Stimulated activated CD8-positive, alpha-beta memory T cell treated with anti-CD3 and anti-CD28 coated beads, Interleukin-7, amount 100 ng/mL, for 1 hour (primary cell): ENCODE measurements around the gene GRB10.
"Not testable (repeated sequence)": the region's sequence is repeated elsewhere in the genome, so short reads cannot be mapped to it uniquely, and the experiment has no call there.

Source experiments
- DNase-seq, 2 donors: peaks; one replicate each; pipeline ENCODE4 v3.0.0-alpha.2; 2020; ENCODE audit warnings: low read depth in 2 of 2

The GRB10 gene

DNA sequence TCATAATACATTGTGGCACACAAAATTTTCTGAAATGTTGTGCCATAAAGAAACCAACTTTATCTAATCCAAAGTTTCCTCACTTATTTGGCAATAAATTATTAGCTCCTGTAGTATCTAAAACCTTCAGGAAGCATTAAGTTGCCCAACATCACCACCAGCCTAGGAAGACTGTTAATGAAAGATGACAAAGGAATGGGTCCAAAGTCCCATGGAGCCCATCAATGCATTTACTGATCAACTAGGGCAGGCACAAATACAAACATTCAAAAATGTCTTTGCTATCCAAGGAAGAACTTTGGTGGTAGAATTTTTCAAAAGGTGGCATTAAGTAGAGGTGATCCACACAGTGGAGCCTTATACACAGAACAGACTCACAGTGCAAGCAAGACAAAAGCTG, 4.5 kb downstream of the GRB10 start:
- no peak for DNase-seq

DNA sequence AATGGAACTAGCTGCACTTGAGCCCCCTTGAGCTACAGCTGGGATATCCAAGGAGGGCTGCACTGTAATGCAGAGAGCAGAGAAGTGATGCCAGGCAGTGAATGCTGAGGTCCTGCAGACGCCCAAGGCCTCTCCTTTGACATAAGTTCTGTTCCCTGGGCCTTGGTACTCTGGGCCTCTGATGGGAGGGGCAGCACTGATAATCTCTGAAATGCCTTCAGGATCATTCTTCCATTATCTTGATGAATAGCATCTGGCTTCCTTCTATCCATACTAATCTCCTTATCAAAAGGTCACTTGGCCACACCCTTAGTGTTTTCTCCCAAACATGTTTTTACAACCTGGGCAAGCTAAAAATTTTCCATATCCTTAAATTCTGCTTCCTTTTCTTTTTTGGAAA, 6.9 kb downstream of the GRB10 start:
- no peak for DNase-seq

- DNase-seq = no peak
Measured at GRCh38 chr7:50775231-50775630, 7.5 kb downstream of the GRB10 start.

DNA sequence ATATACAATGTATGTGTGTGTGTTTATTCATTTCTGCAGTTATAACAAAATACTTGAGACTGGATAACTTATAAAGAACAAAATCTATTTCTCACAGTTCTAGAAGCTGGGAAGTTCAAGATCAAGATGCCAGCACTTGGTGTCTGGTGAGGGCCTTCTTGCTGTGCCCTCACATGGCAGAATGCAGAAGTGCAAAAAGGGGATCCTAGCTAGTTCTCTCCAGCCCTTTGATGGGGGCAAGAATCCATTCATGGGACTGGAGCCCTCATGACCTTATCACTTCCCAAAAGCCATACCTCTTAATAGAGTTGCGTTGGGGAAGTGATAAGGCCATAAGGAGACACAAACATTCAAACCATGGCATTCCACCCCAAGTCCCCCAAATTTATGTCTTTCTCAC, 8.4 kb downstream of the GRB10 start:
- no peak for DNase-seq

DNA sequence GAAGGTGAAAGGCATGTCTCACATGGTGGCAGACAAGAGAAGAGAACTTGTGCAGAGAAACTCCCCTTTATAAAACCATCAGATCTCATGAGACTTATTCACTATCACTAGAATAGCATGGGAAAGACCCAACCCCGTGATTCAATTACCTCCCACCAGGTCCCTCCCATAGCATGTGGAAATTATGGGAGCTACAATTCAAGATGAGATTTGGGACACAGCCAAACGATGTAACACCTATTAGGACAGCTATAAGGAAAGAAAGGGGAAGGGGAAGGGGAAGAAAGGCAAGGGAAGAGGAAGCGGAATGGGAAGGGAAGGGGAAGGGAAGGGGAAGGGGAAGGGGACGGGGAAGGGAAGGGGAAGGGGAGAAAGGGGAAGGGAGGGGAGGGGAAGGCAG, 9.6 kb downstream of the GRB10 start:
- not testable (repeated sequence) for DNase-seq

- DNase-seq = no peak
Measured at GRCh38 chr7:50771120-50772002, 11.3 kb downstream of the GRB10 start.

GRCh38 chr7:50768485-50769474, 13.9 kb downstream of the GRB10 start:
- no peak for DNase-seq

GRCh38 chr7:50766849-50767207, 15.9 kb downstream of the GRB10 start:
- DNase-seq = no peak

DNA sequence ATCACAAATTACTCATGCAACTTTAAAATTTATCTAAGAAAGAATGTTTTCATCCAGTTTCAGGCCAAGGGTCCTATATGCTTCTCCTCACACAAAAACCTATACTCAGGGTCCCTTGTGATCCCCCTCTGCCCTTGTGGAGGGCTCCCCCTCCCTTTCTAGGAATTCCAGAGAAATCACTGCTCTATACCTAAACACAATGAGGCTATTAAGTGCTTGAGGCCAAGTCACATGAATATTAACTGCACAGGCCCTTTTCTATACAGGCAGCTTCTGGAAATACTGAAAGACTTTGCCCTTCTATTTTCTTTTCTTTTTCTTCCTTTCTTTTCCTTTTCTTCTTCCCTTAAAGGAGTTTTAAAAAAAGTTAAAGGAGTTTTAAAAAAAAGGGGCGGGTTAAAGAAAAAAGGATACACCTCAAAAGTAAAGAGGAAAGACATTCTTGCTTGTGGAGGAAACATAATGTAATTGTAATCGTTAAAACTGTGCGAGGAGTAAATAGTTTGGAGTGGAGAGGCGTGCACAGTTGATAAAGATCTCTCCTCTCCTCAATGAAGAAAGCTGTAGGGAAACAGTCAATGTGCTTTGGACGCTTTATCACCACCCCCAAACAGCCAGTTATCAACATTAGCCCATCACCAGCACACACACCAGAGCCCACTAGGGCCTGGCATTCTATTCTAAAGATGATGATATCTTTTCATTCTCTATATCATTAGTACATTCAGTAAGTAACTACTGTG, 16.4 kb downstream of the GRB10 start:
- no peak for DNase-seq

- DNase-seq = no peak
Measured at GRCh38 chr7:50762337-50762736, 20.4 kb downstream of the GRB10 start.

- no peak for DNase-seq
Measured at GRCh38 chr7:50761713-50762112, 21.0 kb downstream of the GRB10 start.

- DNase-seq = no peak
Measured at GRCh38 chr7:50757703-50758390, 24.8 kb downstream of the GRB10 start.

DNA sequence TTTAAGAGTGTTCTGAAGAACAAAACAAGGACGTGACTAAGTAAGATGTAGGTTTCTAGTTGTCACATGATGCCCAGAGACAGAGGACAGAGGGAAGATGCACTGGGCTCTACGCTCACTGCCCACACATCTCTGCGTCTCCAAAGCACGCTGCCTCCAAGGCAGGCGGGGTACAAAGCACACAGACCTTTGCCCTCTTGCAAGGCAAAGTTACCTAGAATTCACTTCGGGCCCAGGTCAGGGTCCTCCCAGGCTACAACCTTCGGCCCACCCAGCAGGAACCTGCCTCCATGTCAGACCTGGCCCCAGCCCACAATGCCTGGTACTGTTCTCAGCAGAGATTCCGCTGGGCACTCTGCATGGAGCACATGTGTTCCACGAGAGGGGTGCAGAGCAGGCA, 26.5 kb downstream of the GRB10 start:
- DNase-seq = no peak

- no peak for DNase-seq
Measured at GRCh38 chr7:50754684-50755083, 28.0 kb downstream of the GRB10 start.

GRCh38 chr7:50754241-50754640, 28.5 kb downstream of the GRB10 start:
- DNase-seq = no peak

- DNase-seq = no peak
Measured at GRCh38 chr7:50752422-50752821, 30.3 kb downstream of the GRB10 start.

DNA sequence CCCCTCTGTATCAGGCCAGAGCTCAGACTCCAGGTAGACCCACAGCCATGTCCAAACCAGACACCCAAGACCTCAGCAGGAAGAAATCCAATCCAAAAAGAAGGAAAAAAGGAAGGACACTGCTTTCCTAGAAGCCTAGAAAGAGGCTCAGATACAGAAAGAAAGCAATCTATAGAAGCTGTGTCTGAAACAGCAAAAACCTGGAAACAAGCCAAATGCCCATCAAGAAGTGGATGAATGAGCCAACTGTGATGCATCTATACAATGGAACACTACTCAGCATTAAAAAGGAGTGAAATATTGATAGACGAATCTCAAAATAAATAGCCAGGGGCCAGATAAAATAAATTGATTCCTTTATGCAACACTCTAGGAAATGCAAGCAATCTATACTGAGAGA, 31.6 kb downstream of the GRB10 start:
- no peak for DNase-seq

DNA sequence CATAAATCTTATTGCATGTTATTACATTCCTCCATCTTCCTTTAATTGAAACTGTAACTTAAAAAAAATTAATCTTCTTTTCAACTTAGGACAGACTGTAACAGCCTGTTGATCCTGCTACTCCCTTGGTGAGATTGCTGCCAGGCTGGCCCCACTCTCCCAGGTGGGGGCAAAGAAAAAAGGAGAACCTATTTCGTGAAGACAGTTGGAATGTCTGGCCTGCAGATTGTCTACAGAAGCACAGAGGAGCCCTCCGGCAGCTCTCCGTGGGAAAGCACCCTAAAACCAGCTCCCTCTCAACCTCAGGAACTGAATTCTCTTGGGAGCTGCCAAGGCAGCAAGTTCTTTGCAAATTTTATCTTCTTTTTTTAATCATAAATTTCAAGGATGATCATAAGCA, 32.8 kb downstream of the GRB10 start:
- no peak for DNase-seq

GRCh38 chr7:50748472-50748871, 34.2 kb downstream of the GRB10 start:
- DNase-seq = no peak

DNA sequence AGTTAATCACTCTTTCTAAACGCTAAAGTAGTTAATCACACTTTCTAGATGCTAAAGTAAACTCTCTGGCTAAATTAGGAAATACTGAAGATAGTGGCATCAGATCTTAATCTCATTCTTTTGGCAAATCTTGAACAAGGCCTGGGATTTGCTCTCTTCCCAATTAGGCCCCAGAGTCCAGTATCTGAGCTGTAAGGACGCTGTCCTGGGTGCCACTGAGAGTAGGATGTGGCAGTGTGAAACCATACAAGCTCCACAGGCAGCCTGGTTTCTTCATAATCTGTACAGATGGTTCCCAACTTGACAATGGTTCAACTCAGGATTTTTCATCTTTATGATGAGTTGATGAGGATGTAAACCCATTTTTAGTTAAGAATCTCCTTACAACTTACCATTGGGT, 36.9 kb downstream of the GRB10 start:
- DNase-seq = no peak

DNA sequence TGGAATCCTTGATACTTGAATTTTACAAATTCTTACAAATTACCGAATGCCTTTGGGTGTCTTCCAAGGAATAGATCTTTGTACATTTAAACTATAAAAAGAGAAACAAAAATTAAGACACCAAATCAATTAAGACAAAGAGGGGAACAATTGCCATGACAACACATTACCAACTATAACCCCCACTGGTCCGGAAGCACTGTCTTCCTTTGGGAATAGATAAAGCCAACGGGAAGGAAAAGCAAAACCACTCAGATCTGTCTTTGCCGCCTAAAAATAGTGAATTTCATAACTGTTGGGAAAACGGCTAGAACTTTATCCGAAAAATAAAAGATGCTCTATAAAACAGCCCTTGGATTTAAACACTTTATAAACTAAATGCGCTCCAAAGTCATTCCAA, 37.4 kb downstream of the GRB10 start:
- no peak for DNase-seq
